K562 (cell line): ENCODE data around the gene VGF. TPM values are rescaled to one million over a fixed set of nuclear protein-coding genes. Genes with fewer than 3 reads are reported as not detected.

Experiments
- DEAF1 ChIP-seq: fragments of 450-650 bp; formaldehyde crosslinking; IDR thresholded peaks from 2 replicates; pipeline ENCODE4 v1.4.0; 2020; ENCODE audit warnings: mild to moderate bottlenecking, moderate library complexity
- DPF2 ChIP-seq: fragments of 450-650 bp; IDR thresholded peaks from 2 replicates; pipeline ENCODE4 v1.6.1; 2016
- HMG20A ChIP-seq: fragments of 450-650 bp; formaldehyde crosslinking; conservative IDR thresholded peaks from 2 replicates; pipeline ENCODE4 v1.4.0; 2020; ENCODE audit warnings: mild to moderate bottlenecking, mixed read lengths
- MNT ChIP-seq, 2 experiments: fragments of 450-650 bp; conservative IDR thresholded peaks; 2 replicates each; pipeline ENCODE4 v1.6.1; 2017; ENCODE audit warnings: mild to moderate bottlenecking in 2 of 2, moderate library complexity in 2 of 2
- REST ChIP-seq, 2 experiments: fragments of 450-650 bp; formaldehyde crosslinking in 1 of 2; IDR thresholded peaks; 2 replicates each; pipeline versions ENCODE4 v1.4.0 to v1.6.1; 2014 to 2020; ENCODE audit warnings: mild to moderate bottlenecking in 2 of 2, borderline replicate concordance in 1 of 2, low read depth in 1 of 2
- VEZF1 ChIP-seq: fragments of 200-800 bp; sonication (Bioruptor generic); IDR thresholded peaks from 2 replicates; pipeline ENCODE4 v1.6.1; 2017; ENCODE audit warnings: missing genetic modification characterization, missing compliant biosample characterization
- ZBTB9 ChIP-seq: fragments of 450-650 bp; formaldehyde crosslinking; IDR thresholded peaks from 2 replicates; pipeline ENCODE4 v1.4.0; 2020; ENCODE audit warnings: mild to moderate bottlenecking, moderate library complexity
- polyA plus RNA-seq, 8 experiments: library from polyadenylated mRNA; depleted of rRNA in 4 of 8; stranded (reverse) in 5 of 8; unstranded in 3 of 8; fragments of >200 nt; fragmentation: Nextera tagmentation in 2 of 8; fragmentation: Illumina TruSeq in 1 of 8; extraction: Ambion mirVana in 2 of 8; extraction: Trizol in 1 of 8; gene quantifications; 2 replicates each; pipeline versions ENCODE4 v1.2.1 to v1.2.3, GENCODE V29; 2011 to 2014; ENCODE audit warnings: inconsistent platforms in 1 of 8, missing spikeins in 1 of 8
- total RNA-seq, 7 experiments: library from RNA; depleted of rRNA in 6 of 7; stranded (reverse); fragments of >200 nt in 6 of 7; fragmentation: Illumina TruSeq in 2 of 7; extraction: Trizol in 2 of 7; gene quantifications; 2 replicates each; pipeline versions ENCODE4 v1.2.1 to v1.2.3, GENCODE V29; 2011 to 2021; ENCODE audit warnings: low replicate concordance in 1 of 7
- TF ChIP-seq, protein P1 (sequence below): fragments of 250-450 bp; sonication (Bioruptor Pico); IDR thresholded peaks from 2 replicates; pipeline ENCODE4 v1.5.0; 2020; ENCODE audit warnings: mild to moderate bottlenecking, borderline replicate concordance

Gene VGF
- total and polyA plus RNA-seq, 9 of the 15 experiments (the other 6 are each of a cell fraction or from before 2014, with no cell fraction given) = 0.03 to 5.7 (median 0.34) TPM

GRCh38 chr7:101126651-101127459 is 38.5 kb downstream of the VGF start, which contains the start of gene SERPINE1 (continued):
- TF ChIP-seq, protein P1, sequence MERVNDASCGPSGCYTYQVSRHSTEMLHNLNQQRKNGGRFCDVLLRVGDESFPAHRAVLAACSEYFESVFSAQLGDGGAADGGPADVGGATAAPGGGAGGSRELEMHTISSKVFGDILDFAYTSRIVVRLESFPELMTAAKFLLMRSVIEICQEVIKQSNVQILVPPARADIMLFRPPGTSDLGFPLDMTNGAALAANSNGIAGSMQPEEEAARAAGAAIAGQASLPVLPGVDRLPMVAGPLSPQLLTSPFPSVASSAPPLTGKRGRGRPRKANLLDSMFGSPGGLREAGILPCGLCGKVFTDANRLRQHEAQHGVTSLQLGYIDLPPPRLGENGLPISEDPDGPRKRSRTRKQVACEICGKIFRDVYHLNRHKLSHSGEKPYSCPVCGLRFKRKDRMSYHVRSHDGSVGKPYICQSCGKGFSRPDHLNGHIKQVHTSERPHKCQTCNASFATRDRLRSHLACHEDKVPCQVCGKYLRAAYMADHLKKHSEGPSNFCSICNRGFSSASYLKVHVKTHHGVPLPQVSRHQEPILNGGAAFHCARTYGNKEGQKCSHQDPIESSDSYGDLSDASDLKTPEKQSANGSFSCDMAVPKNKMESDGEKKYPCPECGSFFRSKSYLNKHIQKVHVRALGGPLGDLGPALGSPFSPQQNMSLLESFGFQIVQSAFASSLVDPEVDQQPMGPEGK = 0 out of 2 replicates have a peak, but pooled peaks have one; percentile 63
- TF ChIP-seq VEZF1 (CRISPR knock-in tag) = peak; percentile 88
- TF ChIP-seq DEAF1 (CRISPR knock-in tag) = 0 out of 2 replicates have a peak, but pooled peaks have one; percentile 9
- TF ChIP-seq REST (IDR thresholded peaks at IDR 0.05; ENCODE audit: borderline replicate concordance) = no peak
- TF ChIP-seq REST (CRISPR knock-in tag; IDR thresholded peaks at IDR 0.05; ENCODE audit: low read depth) = no peak
- TF ChIP-seq HMG20A (CRISPR knock-in tag) = no peak
- no peak for TF ChIP-seq ZBTB9 (CRISPR knock-in tag)
- TF ChIP-seq MNT (conservative IDR thresholded peaks at IDR 0.05) = peak in 1 of 2 experiments; percentile 49; a peak in 1 of 4 replicates
- TF ChIP-seq DPF2 = peak; percentile 54
